Stimulated activated CD4-positive, alpha-beta T cell treated with anti-CD3 and anti-CD28 coated beads, Interleukin-4, amount 100 ng/mL, for 1 hour (primary cell): ENCODE measurements around the gene EEF1E1.
"Not testable (repeated sequence)": the region's sequence is repeated elsewhere in the genome, so short reads cannot be mapped to it uniquely, and the experiment has no call there.

Source experiments
- DNase-seq: peaks from one replicate; pipeline ENCODE4 v3.0.0-alpha.2; 2020

The EEF1E1 gene

DNA sequence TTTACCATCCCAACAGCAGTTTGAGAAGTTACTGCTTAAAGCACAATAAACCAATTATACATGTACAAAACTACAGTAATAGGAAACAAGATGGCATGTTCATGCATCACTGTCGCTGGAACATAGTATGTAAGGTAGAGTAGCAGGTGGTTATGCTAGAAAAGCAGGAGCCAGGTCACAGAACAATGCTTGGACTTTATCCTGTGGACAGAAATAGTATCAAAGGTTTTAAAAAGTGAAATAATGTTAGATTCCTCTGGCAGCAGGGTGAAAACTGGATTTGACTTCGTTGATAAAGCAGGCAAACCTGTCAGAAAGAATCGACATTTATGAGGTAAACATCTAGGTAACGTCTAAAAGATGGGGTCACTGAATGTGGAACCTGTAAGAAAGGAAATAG lies 40.6 kb downstream of the EEF1E1 start:
- no peak for DNase-seq

- DNase-seq: no peak
Measured at GRCh38 chr6:8060346-8060745, 42.0 kb downstream of the EEF1E1 start.

- no peak for DNase-seq
Measured at GRCh38 chr6:8059129-8059528, 43.2 kb downstream of the EEF1E1 start.

DNA sequence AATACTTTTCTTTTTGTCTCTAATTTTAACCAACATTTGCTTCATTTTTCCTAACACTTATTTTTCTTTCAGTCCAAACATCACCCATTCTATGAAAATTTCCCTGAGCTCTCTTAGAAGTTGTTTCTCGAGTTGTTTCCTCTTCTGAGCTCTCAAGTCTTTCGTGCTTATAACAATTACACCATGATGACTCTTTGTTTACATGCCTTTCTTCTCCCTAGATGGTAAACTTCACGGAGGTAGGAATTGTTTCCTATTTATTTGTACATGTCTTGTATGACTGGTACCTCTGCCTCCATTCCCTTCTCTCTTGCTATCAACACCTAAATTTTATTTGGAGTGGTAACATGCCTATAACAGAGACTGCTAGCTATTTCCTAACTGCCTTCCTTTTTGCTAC lies 44.6 kb downstream of the EEF1E1 start:
- no peak for DNase-seq

DNA sequence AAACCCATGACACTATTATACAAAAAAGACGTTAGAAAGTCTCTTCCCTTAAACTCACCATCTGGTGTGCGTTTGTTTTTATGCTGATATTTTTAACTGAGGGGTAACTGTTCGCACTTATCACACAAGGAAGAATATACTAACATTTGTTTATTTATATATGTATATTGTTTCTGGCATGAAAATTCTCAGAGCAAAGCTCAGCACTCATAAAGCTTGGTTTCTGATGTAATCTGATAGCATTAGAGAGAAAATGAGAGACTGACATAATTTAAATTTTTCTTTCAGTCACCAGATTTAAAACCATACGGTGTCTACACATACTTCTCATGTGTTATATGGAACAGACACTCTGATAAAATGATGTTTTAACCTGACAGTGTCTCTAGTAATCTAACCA lies 45.1 kb downstream of the EEF1E1 start:
- no peak for DNase-seq

DNA sequence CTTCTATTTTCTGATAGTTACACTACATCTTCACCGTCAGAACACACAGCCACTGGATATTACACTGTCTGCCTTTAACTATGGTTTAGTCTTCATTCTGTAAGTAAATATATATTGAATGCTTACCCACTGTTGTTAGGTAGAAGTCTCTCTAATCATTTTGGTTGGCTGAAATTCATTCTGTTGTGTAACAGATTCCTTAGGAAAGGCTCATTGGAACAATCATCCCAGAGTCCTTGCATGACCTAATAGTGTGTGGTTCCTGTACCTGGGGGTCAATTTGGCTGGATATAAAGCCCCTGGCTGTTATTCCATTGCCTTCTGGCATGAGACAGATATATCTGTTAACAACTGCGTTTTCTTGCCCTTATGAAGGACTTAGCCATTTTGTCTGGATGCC lies 48.1 kb downstream of the EEF1E1 start:
- no peak for DNase-seq

DNA sequence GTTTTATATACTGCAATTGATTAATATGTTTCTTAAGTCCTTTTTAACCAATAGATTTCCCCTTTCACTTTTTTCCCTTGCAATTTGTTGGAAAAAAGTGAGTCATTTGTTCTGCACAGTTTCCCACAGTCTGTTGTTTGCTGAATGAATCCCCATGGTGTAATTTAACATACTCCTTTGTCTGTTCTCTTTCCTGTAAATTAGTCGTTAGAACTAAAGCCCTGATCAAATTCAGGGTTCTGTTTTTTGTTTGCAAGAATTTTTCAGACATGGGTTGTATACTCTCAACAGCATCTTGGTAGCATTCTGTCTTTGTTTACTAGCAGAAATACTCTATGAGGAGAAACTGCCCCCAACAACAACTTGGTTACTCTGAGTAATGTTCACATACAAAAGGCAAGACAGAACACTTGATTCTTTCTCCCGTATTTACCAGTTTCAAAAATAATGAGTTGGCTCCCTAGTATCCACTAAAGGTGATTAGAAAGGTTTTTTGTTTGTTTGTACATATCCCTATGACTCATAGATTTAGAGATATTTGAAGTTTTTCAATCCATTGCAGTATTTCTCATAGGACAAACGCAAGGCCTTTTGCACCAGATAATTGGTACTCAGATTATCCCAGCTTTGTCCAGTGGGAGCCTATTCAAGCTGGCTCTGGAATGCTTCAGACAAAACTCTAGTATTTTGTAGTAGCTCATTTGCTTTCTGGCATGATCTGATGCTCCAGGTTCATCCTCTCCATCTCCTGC lies 54.6 kb downstream of the EEF1E1 start:
- DNase-seq: no peak

DNA sequence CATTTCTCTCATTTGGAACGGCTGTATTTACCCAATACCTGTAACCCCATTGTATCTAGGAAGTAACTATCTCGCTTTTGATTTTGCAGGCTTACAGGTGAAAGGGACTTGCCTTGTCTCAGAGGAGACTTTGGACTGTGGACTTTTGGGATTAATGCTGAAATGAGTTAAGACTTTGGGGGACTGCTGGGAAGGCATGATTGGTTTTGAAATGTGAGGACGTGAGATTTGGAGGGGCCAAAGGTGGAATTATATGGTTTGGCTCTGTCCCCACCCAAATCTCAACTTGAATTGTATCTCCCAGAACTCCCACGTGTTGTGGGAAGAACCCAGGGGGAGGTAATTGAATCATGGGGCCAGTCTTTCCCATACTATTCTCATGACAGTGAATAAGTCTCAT lies 56.6 kb downstream of the EEF1E1 start:
- not testable (repeated sequence) for DNase-seq

GRCh38 chr6:8043221-8043620 lies 59.1 kb downstream of the EEF1E1 start:
- DNase-seq: no peak

GRCh38 chr6:8041913-8042583 lies 60.3 kb downstream of the EEF1E1 start:
- no peak for DNase-seq

DNA sequence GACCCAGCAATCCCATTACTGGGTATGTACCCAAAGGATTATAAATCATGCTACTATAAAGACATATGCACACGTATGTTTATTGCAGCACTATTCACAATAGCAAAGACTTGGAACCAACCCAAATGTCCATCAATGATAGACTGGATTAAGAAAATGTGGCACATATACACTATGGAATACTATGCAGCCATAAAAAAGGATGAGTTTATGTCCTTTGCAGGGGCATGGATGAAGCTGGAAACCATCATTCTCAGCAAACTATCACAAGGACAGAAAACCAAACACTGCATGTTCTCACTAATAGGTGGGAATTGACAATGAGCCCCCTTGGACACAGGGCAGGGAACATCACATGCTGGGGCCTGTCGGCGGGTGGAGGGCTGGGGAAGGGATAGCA lies 68.2 kb downstream of the EEF1E1 start:
- DNase-seq: not testable (repeated sequence)

DNA sequence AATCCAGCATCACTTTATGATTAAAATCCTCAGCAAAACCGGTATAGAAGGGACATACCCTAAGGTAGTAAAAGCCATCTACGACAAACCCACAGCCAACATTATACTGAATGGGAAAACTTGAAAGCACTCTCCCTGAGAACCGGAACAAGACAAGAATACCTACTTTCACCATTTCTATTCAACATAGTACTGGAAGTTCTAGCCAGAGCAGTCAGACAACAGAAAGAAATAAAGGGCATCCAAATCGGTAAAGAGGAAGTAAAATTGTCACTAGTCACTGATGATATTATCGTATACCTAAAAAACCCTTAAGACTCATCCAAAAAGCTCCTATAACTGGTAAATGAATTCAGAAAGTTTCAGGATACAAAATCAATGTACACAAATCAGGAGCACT lies 71.4 kb downstream of the EEF1E1 start:
- no peak for DNase-seq
